LNCAP (cell line): ENCODE data around the gene NUDT14.

Source experiments
- TF ChIP-seq, protein P1 (sequence below): fragments of 450-650 bp; IDR thresholded peaks from 2 replicates; pipeline ENCODE4 v1.5.1; 2017; ENCODE audit warnings: mild to moderate bottlenecking

Gene NUDT14

DNA sequence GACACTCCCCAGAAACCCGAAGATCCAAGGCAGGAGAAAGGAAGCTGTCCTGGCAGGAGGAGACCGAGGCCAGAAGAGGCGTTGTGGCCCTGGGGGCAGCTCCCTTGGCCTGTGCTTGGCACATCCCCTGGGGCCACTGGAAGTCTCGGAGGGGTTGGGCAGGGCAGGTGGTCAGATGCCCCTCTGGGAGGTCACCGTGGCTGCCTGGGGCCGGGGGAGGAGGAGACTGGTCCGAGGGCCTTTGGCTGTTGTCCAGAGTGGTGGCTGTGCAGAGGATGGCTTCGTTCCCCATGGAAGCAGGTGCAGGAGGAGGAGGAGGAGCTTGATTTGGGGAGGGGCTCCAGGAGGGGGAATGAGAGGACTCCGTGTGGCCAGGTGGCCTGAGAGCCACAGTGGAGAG lies 3.3 kb upstream of the NUDT14 start:
- TF ChIP-seq, protein P1, sequence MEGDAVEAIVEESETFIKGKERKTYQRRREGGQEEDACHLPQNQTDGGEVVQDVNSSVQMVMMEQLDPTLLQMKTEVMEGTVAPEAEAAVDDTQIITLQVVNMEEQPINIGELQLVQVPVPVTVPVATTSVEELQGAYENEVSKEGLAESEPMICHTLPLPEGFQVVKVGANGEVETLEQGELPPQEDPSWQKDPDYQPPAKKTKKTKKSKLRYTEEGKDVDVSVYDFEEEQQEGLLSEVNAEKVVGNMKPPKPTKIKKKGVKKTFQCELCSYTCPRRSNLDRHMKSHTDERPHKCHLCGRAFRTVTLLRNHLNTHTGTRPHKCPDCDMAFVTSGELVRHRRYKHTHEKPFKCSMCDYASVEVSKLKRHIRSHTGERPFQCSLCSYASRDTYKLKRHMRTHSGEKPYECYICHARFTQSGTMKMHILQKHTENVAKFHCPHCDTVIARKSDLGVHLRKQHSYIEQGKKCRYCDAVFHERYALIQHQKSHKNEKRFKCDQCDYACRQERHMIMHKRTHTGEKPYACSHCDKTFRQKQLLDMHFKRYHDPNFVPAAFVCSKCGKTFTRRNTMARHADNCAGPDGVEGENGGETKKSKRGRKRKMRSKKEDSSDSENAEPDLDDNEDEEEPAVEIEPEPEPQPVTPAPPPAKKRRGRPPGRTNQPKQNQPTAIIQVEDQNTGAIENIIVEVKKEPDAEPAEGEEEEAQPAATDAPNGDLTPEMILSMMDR: no peak

DNA sequence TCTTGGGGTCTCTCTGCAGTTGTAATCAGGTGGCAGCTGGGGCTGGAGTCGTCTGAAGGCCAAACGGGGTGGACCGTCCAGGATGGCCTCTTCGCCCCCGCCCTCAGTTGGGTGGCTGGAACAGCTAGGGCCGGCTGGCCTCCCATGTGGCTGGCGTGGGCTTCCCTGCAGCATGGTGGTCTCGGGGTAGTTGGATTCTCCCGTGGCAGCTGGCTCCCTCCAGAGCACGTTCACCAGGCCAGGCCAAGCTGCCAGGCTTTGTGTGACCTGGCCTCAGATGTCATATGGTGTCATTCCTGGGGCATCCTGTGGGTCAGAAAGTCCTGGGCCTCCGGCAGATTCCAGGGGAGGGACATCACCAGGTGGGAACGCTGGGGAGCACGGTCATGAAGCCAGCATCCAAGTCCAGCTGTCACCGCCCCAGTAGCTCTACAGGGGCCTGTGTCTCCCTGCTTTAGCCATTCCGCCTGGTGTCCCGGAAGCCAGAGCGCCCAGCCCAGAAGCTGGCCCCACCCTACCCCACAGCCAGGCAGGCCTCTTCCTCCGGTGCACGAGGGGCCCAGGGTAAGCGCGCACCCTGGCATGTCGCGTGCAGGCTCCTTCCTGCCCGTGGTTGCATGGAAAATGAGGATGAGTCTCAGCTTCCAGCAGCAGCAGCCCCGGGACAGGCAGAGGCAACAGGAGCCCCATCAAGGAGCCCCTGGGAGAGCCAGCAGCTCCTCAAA lies 1.3 kb upstream of the NUDT14 start:
- TF ChIP-seq, protein P1: no peak

DNA sequence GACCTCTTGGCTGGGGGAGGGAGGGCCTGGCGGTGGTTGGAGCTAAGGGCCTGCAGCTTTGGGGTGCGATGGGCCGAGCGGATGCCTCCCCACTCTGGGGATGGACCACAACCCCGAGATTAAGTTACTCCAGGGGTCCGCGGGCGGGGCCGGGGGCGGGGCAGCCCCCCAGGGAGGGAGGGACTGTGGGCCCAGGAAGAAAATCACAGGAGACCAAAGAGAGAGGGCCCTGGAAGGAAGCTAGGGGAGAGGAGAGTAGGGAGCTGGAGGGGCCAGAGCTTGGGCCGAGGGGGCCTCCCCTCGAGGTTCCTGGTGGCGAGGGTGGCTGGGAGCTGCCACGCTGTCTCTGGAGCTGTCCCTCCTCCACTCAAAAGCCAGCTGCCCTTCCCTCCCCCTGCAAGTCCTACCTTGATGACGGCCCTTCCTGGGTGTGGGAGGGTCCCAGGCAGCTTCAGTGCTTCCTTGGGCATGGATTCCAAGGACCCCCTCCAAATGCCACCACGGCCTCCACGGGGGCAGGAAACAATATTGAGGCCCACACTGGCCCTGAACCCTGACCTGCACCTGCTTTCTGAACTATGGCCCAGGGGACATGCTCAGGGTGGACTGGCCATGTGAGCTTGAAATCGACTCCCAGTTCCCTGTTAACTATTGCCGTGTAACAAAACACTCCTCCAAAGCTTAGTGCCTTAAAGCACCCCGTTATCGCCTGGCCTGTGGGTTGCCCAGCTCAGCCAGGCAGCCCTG lies 610 bp upstream of the NUDT14 start:
- TF ChIP-seq, protein P1: no peak

DNA sequence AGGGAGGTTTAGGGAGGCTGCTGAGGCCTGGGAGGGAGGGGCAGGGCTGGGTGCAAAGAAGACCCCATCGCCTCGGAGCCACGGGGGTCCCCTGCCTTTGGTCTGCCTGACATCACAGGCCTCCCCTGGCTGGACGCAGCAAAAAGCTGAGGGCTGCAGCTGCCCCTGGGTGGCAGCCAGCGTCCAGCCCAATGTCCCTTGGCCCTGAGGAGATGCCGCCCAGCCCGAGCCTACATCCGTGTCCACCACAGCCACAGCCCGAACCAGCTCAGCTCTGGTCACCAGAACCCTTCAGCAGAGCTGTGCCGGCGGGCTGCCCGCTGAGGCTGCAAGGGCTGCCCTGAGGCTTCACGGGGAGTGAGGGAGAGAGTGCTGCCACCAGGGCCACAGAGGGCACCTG lies 1.9 kb downstream of the NUDT14 start:
- TF ChIP-seq, protein P1: no peak

DNA sequence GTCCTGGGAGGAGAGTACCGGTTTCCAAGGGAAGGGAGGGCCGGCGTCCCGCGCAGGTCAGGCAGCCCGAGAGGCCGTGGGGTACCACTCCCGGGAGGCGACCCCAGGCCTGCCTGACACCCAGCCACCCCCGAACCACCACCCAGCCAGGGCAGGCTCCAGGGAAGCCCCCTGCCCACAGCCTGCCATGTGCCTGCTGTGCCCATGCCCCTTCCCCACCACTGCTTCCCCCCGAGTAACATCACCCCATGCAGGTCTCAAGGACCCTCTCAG lies 2.3 kb downstream of the NUDT14 start:
- TF ChIP-seq, protein P1: no peak

DNA sequence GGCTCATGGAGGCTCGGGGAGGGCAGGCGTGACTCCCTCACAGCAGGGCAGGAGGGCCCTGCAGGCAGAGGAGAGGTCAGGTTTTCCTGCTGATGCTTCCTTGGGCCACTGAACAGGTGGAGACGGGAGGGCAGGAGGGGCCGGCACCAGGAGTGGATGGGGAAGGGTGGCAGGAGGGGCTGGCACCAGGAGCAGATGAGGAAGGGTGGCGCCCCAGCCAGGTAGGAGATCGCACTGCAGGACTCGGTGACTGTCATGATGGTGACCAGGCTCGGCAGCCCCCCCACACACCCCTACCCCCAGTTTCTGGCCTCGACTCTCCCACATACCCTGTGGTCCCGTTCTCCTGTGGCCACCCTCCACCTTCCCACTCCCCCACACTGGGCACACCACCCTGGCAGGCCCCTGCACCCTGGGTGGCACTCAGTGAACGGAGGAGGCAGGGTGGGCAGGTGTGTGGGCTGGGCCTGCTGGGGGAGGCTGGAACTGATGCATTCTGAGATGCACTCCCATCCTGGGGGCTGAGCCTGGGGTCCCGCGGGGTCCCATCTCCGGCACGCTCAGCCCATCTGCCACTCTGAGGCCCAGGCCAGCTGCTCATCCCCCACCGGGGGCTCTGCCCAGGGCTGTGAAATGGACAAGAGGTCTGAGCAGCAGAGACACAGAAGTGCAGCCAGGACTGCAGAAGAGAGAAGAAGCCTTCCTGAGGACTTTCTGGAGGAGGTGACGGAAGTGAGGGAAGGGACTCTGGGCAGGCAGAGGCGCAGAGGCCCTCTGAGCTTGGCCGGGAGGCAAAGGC lies 2.8 kb downstream of the NUDT14 start:
- TF ChIP-seq, protein P1: no peak

DNA sequence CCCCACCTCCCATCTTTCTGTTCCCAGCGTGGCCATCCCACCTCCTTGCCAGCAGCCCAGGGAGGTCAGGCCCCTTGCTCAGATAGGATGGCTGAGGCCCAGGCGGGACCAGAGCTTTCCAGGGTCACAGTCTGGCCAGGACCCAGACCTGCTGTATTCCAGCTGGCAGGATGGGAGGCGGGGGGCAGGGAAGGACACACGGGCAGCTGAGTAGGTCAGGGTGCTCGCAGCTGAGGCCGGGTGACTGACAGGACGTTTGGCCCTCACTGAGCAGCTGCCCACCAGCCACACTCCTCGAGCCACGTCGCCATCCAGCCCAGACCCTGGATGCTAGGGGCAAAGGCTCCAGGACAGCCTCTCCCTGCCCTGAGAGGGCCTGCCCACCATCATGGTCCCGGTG lies 4.0 kb downstream of the NUDT14 start:
- TF ChIP-seq, protein P1: no peak
